Activated CD8-positive, alpha-beta T cell treated with anti-CD3 and anti-CD28 coated beads for 36 hours (primary cell): ENCODE measurements around the gene TXNDC2. TPM values are rescaled to one million over a fixed set of nuclear protein-coding genes. Genes with fewer than 3 reads are reported as not detected.

ENCODE experiments used
- ATAC-seq: fragments of 200-7000 bp; cut with Tn5 transposase; one replicate; pipeline ENCODE4 v1.10.0; 2021; ENCODE audit warnings: mild to moderate bottlenecking, moderate library complexity
- CTCF ChIA-PET: fragments of 350-600 bp; sonication (Branson Sonifier 250); formaldehyde crosslinking; loops from one replicate; lab custom pipeline; 2021; ENCODE audit warnings: antibody characterized with exemption; lab: Charles Lee
- POLR2A ChIA-PET: fragments of 350-600 bp; sonication (Branson Sonifier 250); formaldehyde crosslinking; loops from one replicate; lab custom pipeline; 2021; ENCODE audit warnings: antibody characterized with exemption; lab: Charles Lee
- DNase-seq: peaks from one replicate; pipeline ENCODE4 v3.0.0-alpha.2; 2020
- H3K27ac Mint-ChIP-seq: one replicate; pipeline ENCODE4 v1.8.0; 2021; ENCODE audit warnings: mild to moderate bottlenecking, mixed read lengths
- H3K27me3 Mint-ChIP-seq: one replicate; pipeline ENCODE4 v1.8.0; 2021; ENCODE audit warnings: mixed read lengths
- H3K36me3 Mint-ChIP-seq: one replicate; pipeline ENCODE4 v1.8.0; 2021; ENCODE audit warnings: low read depth, mixed read lengths
- H3K4me1 Mint-ChIP-seq: one replicate; pipeline ENCODE4 v1.8.0; 2021; ENCODE audit warnings: low read depth, mixed read lengths
- H3K4me3 Mint-ChIP-seq: one replicate; pipeline ENCODE4 v1.8.0; 2021; ENCODE audit warnings: mild to moderate bottlenecking, moderate library complexity, mixed read lengths
- H3K9me3 Mint-ChIP-seq: one replicate; pipeline ENCODE4 v1.8.0; 2021; ENCODE audit warnings: mixed read lengths
- intact Hi-C: fragments of 100-400 bp; cut with micrococcal nuclease; formaldehyde crosslinking; loops from one replicate; pipeline ENCODE4 v1.10.0; 2022
- total RNA-seq, 2 experiments: library from RNA; stranded (reverse); gene quantifications; one replicate each; pipeline ENCODE4 v1.2.3, GENCODE V29; 2021
- TF ChIP-seq, protein P1 (sequence below): fragments of 200-600 bp; IDR thresholded peaks from one replicate; pipeline ENCODE4 v1.8.0; 2022; ENCODE audit warnings: antibody characterized with exemption, mild to moderate bottlenecking

The TXNDC2 gene
- total RNA-seq, 2 experiments from 2014 or later = not detected

DNA sequence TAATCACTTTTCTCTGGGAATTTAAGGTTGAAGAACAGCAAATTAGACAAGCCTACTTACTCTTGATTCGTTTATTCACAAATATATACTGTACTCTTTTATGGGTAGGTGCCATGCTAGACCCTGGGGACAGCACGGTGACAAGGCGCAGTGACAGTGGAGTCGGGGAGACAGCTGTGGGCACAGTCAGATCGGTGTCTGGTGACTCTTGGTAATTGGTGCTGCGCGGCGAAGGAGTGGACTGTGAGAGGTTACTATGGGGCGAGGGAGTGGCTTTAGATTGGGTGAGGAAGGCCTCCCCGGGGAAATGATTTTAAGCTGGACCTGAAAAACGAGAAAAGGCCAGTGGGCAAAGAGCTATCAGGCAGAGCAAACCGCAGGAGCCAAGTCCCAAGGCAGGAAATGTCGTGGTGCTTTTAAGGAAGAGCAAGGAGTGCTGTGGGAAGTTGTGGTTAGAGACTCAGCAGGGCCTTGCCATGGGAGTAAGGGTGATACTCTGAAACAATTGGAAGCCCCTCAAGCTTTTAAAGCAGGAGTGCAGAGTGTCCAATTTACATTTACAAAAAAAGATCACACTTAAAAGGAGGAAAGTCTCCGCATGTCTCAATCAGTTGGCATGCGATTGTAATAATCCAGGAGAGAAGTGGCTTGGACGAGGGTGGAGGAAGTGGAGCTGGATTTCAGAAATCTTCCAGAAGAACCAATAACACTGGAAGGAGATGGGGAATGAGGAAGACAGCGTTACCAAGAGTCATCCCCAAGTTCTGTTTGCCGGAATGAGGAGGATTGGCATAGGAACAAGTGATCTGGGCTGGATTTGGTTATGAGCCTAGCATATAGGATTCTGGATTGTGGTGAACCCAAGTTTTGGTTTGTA is 36.1 kb upstream of the TXNDC2 start:
- Mint-ChIP-seq H3K9me3 (no peaks in the 10 kb centered on the region), H3K4me3 (no peak overlapping the region), H3K4me1 (no peaks in the 10 kb centered on the region), H3K27ac (no peak overlapping the region), H3K36me3 (no peaks in the 10 kb centered on the region), H3K27me3 (peaks cover 12% of the 10 kb centered on the region)
- ATAC-seq (no peak), DNase-seq (no peak)
- CTCF ChIA-PET = interaction anchor here (1.8 kb wide), 1 partner anchor 12 kb away, joined by 6 read pairs; no protein-coding TSS in a partner anchor
- TF ChIP-seq, protein P1, sequence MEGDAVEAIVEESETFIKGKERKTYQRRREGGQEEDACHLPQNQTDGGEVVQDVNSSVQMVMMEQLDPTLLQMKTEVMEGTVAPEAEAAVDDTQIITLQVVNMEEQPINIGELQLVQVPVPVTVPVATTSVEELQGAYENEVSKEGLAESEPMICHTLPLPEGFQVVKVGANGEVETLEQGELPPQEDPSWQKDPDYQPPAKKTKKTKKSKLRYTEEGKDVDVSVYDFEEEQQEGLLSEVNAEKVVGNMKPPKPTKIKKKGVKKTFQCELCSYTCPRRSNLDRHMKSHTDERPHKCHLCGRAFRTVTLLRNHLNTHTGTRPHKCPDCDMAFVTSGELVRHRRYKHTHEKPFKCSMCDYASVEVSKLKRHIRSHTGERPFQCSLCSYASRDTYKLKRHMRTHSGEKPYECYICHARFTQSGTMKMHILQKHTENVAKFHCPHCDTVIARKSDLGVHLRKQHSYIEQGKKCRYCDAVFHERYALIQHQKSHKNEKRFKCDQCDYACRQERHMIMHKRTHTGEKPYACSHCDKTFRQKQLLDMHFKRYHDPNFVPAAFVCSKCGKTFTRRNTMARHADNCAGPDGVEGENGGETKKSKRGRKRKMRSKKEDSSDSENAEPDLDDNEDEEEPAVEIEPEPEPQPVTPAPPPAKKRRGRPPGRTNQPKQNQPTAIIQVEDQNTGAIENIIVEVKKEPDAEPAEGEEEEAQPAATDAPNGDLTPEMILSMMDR = no peak
- POLR2A ChIA-PET = no interaction called here
- intact Hi-C loops = no loop called here

DNA sequence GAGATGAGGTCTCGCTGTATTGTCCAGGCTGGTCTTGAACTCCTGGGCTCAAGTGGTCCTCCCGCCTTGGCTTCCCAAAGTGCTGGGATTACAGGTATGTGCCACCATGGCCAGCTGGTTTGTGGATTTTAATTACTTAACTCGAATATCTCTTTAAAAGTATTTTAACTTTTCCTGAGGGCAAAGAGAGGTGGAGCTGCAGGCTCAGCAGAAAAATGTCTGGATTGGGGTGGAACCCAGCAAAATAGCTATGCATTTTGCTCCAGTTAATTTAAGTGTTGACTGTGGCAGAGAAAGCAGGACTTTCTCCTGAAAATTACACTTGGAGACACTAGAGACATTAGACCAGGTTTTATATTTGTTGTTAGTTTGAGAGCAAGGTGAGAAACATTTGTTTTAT is 35.5 kb upstream of the TXNDC2 start:
- H3K9me3 Mint-ChIP-seq = no peaks in the 10 kb centered on the region
- ATAC-seq (no peak), DNase-seq (no peak)
- TF ChIP-seq, protein P1 = no peak
- no peak overlapping the region for H3K27ac Mint-ChIP-seq
- intact Hi-C loops = no loop called here
- H3K27me3 Mint-ChIP-seq = peaks cover 12% of the 10 kb centered on the region
- no peaks in the 10 kb centered on the region for H3K4me1 Mint-ChIP-seq
- H3K4me3 Mint-ChIP-seq = no peak overlapping the region
- ChIA-PET POLR2A (no interaction called here), CTCF (interaction anchor here (1.8 kb wide), 1 partner anchor 12 kb away, joined by 6 read pairs; no protein-coding TSS in a partner anchor)
- no peaks in the 10 kb centered on the region for H3K36me3 Mint-ChIP-seq

DNA sequence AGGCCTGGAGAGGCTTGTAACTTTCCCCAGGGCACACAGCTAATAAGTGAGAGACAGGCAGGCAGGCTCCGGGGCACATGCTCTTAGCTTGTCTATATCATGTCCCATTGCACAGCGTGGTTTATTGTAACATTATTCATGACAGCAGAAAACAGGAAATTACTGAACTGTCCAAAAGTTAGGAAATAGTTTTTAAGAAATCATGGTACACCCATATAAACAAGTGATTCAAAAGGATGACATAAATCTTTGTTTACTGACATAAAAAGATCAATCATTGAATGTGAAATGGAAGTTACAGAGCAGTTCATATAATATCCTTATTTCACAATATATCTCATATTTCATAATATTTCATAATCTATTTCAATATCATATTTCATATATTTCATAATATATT is 34.3 kb upstream of the TXNDC2 start:
- Mint-ChIP-seq H3K27me3 (peaks cover 12% of the 10 kb centered on the region), H3K27ac (no peak overlapping the region), H3K4me1 (no peaks in the 10 kb centered on the region), H3K4me3 (no peak overlapping the region), H3K36me3 (no peaks in the 10 kb centered on the region), H3K9me3 (no peaks in the 10 kb centered on the region)
- intact Hi-C loops = no loop called here
- ChIA-PET POLR2A (no interaction called here), CTCF (no interaction called here)
- TF ChIP-seq, protein P1 = no peak
- no peak for DNase-seq
- ATAC-seq = no peak

DNA sequence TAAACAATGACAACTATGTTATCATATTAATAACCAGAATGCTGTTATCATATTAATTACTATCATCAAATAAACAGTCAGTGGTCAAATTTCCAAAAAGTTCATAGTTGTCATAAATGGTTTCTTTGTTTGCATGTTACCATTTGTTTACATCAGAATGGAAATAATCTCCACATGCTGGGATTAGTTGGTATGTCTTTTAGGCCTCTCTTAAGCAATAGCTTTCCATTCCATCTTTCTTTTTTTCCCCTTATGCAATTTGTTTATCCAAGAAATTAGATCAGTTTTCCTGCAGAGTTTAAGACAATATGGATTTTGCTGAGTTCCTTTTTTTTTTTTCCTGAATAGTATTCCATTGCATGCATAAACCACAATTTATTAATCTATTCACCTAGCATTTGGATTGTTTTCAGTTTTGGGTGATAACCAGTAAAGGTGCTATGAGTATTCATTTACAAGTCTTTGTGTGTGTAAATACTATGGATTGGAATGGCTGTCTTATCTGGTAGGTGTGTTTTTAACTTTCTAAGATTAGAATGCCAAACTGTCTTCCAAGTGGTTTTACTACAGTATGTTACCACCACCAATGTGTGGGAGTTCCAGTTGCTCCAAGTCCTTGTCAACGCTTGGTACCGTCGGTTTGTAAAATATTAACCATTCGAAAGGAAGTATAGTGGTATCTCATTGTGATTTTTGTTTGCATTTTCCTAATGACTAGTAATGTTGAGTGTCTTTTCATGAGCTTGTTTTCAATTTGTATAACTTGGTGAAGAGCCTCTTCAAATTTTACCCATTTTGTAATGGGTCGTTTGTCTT is 33.3 kb upstream of the TXNDC2 start:
- POLR2A ChIA-PET = interaction anchor here (0.6 kb wide), 1 partner anchor 56 kb away, joined by 3 read pairs; no protein-coding TSS in a partner anchor
- Mint-ChIP-seq H3K36me3 (no peaks in the 10 kb centered on the region), H3K27ac (no peak overlapping the region), H3K27me3 (peaks cover 12% of the 10 kb centered on the region), H3K4me1 (no peaks in the 10 kb centered on the region), H3K4me3 (no peak overlapping the region), H3K9me3 (no peaks in the 10 kb centered on the region)
- DNase-seq = no peak
- intact Hi-C loops = no loop called here
- TF ChIP-seq, protein P1 = no peak
- CTCF ChIA-PET = no interaction called here
- ATAC-seq = no peak
